Activated CD8-positive, alpha-beta memory T cell treated with anti-CD3 and anti-CD28 coated beads for 36 hours (primary cell): ENCODE results near the gene MYL10. TPM values are rescaled to one million over a fixed set of nuclear protein-coding genes. Genes with fewer than 3 reads are reported as not detected.
"Not testable (repeated sequence)": the region's sequence is repeated elsewhere in the genome, so short reads cannot be mapped to it uniquely, and the experiment has no call there.

Experiments
- CTCF ChIA-PET: fragments of 350-600 bp; sonication (Branson Sonifier 250); formaldehyde crosslinking; loops from one replicate; lab custom pipeline; 2021; ENCODE audit warnings: antibody characterized with exemption; lab: Charles Lee
- POLR2A ChIA-PET: fragments of 350-600 bp; sonication (Branson Sonifier 250); formaldehyde crosslinking; loops from one replicate; lab custom pipeline; 2021; ENCODE audit warnings: antibody characterized with exemption; lab: Charles Lee
- total RNA-seq, 2 experiments: library from RNA; stranded (reverse); gene quantifications; one replicate each; pipeline ENCODE4 v1.2.3, GENCODE V29; 2021

The MYL10 gene
- total RNA-seq, 2 experiments from 2014 or later = not detected

DNA sequence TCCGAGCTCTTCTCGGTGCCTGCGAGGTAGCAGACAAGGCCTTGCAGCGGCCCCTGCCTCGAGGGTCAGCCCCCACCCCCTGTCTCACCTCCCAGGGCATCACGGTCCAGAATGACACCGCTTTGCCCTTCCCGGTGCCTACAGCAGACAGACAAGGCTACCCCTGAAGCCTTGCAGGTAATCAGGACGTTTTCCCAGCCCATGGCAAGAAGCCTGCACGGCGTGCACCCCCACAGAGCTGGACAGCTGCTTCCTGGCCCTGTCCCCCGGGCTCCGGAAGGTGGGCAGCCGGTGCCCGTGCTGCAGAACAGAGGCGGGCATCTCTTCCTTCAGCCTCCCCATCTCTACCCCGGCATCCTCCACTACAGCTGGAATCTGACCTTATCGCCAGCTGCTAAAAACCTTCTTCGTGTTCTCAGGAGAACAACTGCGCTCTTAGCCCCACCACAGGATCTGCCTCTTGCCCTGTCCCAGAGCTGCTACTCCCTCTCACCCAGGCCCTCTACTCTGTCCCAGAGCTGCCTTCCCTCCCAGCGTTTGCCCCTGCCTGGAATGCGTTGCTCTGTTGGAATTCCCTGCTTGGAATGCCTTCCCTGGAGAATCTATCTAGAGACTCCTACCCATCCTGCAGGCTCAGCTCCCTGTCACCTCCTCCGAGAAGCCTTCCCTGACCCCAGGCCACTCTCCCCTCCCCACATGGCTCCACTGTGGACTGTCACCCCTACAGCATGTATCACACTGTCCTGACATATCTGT, 4.7 kb downstream of the MYL10 start:
- ChIA-PET POLR2A (no interaction called here), CTCF (no interaction called here)

DNA sequence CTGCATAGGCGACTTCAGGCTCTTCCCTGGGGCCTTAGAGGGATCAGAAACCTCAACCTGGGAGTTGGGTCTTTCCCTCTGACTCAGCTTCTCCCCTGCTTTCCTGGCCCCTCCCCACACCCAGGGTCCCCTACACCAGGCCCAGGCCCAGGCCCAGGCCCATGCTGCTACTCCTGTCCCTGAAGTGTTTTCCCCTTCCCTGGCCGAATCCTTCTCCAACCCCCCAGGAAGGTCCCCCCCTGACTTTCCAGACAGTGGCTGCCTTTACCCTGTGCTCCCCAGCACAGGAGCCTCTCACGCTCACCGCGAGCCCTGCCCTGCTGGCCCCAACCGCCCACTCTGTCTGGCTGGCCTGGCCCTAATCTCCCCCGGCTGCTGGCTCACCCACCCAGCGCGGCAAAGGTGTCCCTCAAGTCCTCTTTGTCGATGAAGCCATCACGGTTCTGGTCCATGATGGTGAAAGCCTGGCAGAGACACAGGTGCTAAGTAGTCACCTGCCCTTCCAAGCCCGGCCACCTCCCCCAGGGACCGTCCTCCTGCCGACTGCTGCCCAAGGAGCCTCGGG, 6.4 kb downstream of the MYL10 start:
- CTCF ChIA-PET = interaction anchor here (0.7 kb wide), 1 partner anchor 560 kb away, joined by 5 read pairs; no protein-coding TSS in a partner anchor
- POLR2A ChIA-PET = no interaction called here

DNA sequence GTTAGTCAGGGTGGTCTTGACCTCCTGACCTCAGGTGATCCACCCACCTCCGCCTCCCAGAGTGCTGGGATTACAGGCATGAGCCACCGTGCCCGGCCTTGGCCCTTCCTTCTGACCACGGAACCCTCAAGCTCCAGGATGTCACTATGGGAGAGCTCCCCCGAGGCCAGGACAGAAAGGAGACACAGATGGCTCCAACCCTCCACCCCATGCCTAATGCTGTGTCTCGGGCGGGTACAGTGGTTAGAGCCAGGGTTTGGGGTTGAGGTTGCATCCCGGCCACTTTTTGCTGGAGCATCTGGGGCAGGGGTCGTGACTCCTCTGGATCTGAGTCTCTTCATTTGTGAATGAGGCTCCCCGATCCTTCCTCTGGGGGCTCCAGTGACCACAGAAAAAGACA, 8.1 kb downstream of the MYL10 start:
- POLR2A ChIA-PET = no interaction called here
- CTCF ChIA-PET = no interaction called here

DNA sequence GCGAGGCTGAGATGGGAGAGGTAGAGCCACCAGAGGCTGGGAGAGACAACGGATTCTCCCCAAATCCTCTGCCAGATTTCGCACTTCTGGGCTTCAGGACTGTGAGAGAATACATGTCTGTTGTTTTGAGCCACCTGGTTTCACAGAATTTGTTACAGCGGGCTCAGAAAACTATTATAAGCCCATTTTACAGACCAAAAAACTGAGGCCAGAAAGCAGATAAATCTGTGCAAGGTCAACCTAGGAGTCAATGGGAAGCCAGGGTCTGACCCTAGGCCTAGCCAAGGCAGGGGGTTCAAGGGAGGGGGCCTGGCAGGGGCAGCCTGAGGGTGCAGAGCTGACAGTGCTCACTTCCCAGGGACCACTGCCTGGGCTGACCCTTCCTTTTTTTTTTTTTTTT, 8.7 kb downstream of the MYL10 start:
- ChIA-PET CTCF (no interaction called here), POLR2A (no interaction called here)

DNA sequence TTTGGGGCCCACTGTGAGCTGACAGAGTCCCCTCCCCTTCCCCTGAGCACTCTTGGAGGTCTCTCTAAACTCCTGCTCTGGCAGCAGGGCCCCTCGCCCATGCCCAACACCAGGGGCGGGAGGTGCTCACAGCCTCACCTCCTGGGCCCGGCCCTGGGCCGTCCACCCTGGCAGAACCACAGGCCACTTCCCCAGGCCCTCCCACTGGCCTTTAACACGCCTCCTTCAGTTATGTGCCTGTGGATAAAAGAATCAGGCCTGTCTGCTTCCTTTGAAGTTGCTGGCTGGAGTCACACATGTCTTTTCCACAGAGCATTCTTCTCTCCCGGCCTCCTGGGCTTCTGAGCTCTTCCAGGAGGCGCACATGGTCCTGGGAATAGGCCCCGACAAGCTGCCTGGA, 10.2 kb downstream of the MYL10 start:
- ChIA-PET CTCF (no interaction called here), POLR2A (no interaction called here)

DNA sequence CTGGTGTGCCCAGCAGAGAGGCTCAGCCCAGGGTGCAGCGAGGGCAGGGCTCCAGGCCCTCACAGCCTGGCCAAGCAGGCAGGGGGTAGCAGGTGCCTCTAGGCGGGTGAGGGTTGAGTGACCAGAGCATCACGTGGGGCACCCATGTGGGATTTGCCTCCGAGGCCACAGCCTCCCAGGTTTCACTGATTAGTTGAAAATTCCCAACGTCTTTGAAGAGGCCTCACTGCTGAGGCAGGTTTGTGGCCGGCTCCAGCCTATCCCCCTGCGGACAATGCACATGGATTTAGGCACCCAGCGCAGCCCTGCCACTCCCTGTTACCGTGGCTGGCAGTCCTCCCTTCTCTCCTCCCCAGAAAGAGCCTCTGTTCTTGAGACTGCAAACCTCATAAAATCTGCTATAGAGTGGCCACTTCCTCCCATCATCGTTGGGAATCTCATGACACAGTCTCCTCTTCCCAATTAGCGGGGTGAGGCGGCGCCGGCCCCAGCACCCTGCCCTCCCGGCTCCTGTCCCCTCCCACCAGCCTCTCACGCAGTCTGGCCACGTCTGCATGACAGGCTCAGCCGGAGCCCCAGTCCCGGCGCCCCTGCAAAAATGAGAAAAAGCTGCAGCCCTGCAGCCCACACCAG, 10.8 kb downstream of the MYL10 start:
- POLR2A ChIA-PET = no interaction called here
- CTCF ChIA-PET = no interaction called here

DNA sequence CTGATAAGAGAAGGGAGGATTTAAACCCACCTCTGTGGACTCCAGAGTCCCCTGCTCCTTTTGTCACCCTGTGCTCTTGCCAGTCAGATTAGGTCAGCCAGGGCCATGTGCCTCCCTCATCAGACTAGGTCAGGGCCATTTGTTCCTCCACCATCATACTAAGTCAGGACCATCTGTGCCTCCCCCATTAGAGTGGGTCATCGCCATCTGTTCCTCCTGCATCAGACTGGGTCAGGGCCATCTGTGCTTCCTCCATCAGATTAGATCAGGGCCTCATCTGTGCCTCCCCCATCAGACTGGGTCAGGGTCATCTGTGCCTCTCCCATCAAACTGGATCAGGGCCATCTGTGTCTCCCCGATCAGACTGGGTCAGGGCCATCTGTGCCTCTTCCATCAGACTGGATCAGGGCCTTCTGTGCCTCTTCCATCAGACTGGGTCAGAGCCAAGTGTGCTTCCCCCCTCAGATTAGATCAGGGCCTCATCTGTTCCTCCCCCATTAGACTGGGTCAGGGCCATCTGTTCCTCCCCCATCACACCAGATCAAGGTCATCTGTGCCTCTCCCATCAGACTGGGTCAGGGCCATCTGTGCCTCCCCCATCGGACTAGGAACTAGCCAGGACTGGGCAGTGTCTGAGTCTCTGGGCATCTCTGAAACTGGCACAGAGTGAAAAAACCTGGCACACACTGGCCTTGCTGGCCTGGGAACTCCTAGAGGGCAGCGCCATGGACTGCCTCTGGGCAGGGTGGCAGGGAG, 11.5 kb downstream of the MYL10 start:
- ChIA-PET CTCF (no interaction called here), POLR2A (no interaction called here)

DNA sequence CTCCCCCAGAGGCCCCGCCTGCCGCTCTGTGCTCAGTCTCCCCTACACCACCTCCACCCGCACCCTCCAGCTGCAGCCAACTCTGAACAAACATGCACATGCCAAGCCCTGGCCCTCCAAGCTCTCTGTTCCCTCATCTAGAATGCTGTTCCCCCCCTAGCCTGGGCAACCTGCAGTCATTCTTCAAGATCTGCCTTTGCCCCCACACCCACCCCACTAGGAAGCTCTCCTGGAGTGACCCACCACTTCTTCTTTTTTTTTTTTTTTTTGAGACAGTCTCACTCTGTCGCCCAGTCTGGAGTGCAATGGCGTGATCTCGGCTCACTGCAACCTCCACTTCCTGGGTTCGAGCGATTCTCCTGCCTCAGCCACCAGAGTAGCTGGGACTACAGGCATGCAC, 13.7 kb downstream of the MYL10 start:
- CTCF ChIA-PET = no interaction called here
- POLR2A ChIA-PET = no interaction called here

DNA sequence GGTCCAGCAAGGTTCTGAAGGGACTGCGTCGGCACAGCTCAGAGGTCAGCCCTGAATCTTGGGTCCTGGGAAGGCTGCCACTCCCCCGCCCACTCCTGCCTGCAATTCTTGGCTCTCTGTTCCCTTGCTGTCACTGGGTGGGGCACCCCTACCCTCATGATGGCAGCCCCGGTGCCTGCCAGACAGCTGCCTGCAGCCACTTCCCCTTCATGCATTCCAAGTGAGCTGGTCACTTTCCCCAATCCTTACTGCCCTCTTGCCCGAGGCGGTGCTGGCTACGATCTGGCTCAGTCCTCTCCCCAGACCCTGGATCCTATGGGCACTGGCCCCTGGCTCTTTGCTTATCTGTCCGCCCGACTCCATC, 14.2 kb downstream of the MYL10 start:
- ChIA-PET POLR2A (no interaction called here), CTCF (no interaction called here)

DNA sequence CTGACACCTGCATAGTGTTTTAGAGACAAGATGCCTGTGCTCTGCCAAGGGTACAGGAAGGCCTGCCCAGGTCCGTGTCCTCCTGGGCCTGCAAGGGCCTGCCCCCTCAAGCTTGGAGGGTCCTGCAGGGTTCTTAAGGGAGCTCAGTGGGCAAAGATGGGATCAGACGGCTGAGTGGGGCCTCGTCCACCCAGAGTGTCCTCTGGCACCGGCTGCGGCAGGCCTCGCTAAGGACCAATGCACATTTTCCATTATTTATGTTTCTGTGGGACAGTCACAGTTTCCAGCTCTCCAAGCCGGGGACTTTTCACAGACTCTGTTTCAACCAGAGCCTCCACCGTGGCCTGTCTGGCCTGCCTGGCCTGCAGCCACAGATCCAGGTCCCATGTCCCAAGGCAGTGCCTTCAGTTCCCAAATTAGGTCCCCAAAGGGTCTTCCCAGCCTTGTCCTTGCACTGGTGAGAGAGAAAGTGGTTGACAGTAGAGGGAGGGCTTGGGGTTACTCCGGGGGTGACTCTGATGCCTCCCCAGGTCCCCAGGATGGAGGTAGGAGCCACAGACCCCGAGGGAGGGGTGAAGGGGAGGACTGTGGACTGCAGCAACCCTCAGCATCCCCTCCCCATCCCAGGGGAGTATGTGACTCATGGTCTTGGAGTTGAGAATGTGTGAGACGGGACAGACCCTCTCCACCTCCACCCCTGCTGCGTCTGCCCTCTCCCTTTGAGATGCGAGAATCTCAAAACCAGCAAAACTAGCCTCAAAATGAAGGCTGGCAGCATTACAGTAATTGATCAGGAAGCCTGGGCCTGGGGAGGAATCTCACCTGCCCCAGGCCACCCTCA, 14.8 kb downstream of the MYL10 start:
- POLR2A ChIA-PET = no interaction called here

DNA sequence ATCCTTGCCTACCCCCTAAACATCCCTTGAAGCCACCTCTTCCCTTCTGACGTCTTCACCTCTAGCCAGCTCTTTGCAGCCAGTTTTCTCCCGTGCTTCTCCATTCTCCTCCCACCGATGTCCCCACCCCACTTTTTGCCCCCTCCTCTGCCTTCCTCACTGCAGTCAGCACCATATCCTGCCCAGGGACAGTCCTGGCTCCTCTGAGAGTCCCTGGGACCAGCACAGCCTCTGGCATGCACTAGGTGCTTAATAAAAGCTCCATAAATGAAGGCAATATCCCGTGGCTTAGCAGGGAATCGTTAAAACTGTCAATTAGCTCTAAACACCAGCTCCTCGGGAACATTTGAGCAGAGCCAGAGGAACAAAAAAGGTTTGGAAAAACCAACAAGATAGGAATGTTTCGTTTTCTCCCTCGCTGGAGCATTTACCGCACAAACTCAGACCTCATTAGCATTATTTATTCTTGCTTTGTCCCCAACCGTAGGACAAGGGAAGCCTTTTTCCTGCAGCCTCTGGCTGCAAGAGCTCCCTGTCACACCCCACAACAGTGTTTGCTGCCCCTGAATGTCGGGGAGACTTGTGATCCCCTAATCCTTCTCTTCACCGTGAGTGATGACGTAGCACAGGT, 16.1 kb downstream of the MYL10 start:
- CTCF ChIA-PET = interaction anchor here (1.0 kb wide), 1 partner anchor 16 kb away, joined by 3 read pairs; no protein-coding TSS in a partner anchor
- POLR2A ChIA-PET = no interaction called here

More for the DNA sequence above, 14.8 kb downstream of the MYL10 start:
- CTCF ChIA-PET = no interaction called here

DNA sequence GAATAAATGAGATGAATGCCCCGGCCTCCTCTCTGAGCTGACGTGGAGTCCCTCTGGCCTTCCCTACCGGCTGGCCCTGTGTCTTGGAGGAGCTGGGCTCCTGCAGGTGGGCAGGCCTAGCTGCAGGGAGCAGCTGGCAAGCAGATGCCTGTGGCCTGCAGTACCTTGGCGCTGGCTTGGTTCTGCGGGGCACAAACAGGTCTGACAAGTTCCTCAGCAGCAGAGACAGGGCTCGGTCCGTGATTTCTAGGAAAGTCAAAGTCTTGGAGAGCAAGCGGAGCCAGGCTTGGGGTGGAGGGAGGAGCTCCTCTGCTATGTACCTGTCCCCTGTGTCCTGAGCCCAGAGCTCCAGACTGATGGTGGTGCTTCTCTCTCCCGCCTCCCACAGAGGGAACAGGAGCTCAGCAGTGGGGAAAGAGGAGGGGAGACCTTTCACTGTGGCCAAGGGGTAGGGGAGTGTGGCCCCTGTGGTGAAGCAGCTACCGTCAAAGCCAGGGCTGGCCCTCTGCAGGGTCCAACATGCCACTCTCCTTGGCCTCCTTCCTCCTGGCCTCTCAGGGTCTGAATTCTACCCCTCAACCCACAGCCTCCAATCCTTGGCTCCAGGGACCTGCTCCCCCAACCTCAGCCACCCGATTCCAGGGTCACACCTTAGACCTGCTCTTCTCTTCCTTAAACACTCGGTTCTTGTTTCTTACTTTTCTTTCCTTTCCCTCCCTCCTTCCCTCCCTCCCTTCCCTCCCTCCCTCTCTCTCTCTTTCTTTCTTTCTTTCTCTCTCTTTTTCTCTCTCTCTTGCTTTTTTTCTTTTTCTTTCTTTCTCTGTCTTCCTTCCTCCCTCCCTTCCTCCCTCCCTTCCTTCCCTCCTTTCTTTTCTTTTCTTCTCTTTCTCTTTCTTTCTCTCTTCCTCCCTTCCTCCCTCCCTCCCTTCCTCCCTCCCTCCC, 20.1 kb downstream of the MYL10 start:
- CTCF ChIA-PET = interaction anchor here (0.5 kb wide), 1 partner anchor 197 kb away, joined by 3 read pairs; no protein-coding TSS in a partner anchor
- POLR2A ChIA-PET = no interaction called here

DNA sequence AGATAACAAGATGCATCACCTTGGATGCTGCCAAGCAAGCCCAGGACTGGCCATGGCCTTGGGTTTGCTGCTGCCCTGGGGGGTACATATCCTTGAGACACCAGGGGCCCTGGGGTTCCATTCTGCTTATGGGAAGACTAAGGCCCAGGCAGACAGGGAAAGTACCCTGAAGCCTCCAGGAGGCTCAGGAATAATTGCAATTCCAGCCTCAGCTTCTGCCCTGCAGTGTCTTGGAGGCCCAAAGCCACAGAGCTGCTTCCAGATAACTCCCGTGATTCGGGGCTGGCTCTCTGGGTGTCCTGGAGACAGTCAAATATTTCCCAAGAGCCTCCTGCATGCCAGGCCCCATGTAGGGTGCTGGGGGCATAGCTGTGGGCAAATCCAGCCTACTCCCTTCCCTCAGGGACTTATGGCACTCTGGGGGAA, 22.6 kb downstream of the MYL10 start:
- ChIA-PET CTCF (no interaction called here), POLR2A (interaction anchor here (0.6 kb wide), 1 partner anchor 859 kb away, joined by 3 read pairs; no protein-coding TSS in a partner anchor)

DNA sequence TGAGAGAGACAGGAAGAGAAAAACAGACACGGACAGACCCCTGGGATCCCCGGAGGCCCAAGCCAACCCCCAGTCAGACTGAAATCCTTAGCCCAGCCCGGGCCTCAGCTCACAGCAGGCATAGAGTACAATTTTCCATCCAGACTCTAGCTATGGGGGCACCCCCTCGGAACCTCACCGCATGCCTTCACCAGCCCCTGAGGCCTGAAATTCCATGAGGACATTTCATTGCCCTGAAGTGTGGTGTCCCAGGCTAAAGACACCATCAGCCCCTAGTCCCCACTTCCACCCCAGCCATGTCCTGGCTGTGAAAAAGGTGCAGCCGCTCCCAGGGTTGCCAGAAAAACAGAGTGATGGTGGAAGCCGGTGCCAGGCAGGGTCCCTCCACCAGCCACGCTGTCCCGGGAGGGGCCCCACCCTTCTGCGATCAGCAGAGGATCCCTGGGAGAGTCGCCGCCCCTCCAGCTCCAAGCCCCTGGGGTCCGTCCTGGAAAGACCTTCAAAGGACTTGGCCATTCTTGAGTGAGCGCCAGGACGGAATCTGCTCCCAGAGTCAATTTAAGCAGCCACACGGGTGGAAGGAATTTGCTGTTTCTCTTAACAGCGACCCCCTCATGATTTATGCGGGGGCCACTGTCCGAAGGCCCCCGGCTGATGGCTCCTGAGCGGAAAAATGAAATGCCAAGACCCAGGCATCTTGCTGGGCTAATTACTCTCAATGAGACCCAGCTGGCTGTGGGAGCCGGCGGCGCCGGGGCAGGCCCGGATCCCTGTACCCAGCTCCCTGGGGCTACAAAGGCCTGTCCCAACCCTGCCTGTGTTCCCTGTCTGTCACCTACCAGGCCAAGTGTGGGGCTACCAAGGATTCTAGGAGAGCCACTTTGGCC, 23.2 kb downstream of the MYL10 start:
- CTCF ChIA-PET = no interaction called here
- POLR2A ChIA-PET = interaction anchor here (0.6 kb wide), 1 partner anchor 858 kb away, joined by 3 read pairs; no protein-coding TSS in a partner anchor

DNA sequence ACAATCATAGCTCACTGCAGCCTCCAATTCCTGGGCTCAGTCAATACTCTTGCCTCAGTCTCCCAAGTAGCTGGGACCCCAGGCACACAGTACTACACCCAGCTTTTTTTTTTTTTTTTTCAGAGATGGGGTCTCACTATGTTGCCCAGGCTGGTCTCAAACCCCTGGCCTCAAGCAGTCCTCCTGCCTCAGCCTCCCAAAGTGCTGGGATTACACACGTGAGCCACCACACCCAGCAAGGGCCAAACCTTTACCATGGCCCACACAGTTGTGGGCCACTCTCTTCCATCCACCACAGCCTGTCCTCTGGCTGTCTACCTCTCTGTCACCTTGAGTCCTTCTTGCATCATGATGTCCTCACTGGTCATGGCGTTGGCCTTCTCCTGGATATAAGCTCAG, 24.2 kb downstream of the MYL10 start:
- CTCF ChIA-PET, POLR2A ChIA-PET: not testable (repeated sequence)

DNA sequence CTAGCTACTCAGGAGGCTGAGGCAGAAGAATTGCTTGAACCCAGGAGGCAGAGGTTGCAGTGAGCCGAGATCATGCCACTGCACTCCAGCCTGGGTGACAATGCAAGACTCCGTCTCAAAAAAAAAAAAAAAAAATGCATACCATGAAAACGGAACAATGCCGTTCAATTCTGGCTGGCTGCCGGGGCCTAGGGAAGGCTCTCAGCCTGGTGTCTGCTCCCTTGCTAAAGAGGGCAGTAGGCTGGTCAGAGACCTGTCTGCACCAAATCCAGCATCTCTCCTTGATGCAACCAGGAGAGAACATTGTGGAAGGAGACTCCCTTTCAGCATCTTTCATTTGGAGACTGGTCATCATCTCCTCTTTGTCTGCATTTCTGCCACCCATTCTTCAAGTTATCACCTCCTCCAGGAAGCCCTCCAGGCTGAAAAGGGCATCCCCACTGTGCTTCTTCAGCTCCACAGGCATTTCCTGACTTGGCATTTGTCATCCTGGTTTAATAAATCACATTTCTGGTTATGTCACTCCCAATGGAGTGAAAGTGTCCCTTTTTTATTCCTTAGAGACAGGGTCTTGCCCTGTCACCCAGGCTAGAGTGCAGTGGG, 24.7 kb downstream of the MYL10 start:
- ChIA-PET POLR2A (no interaction called here), CTCF (no interaction called here)
